HCT116 (cell line): ENCODE results near the gene STX1B. TPM values are rescaled to one million over a fixed set of nuclear protein-coding genes. Genes with fewer than 3 reads are reported as not detected.

ENCODE experiments used
- ATAC-seq: fragments of 200-7000 bp; cut with Tn5 transposase; 2 replicates; pipeline ENCODE4 v1.9.1; 2020; ENCODE audit warnings: mild to moderate bottlenecking, moderate library complexity
- BruUV-seq: library from RNA; stranded (reverse); fragments of 400-500 nt; replicated peaks from 2 replicates; lab custom pipeline; 2021; lab: Mats Ljungman, UMichigan
- CTCF ChIA-PET: fragments of 300-600 bp; sonication (Branson Sonifier 250); formaldehyde crosslinking; loops from one replicate; lab custom pipeline; 2021; ENCODE audit warnings: antibody characterized with exemption; lab: Charles Lee
- POLR2A ChIA-PET: fragments of 300-600, 350-600 bp; sonication (Branson Sonifier 250); formaldehyde crosslinking; loops from one replicate; lab custom pipeline; 2021; ENCODE audit warnings: antibody characterized with exemption; lab: Charles Lee
- RAD21 ChIA-PET, 2 experiments: fragments of 300-600 bp; sonication (Branson Sonifier 250); formaldehyde crosslinking; loops; one replicate each; lab custom pipeline; 2023; ENCODE audit warnings: low total read pairs in 2 of 2; ENCODE audit not compliant: uncharacterized antibody in 2 of 2, unreplicated experiment in 2 of 2, low non-redundant PET in 1 of 2; lab: Charles Lee
- DNase-seq: peaks from one replicate; pipeline ENCODE4 v3.0.0-alpha.2; 2010; ENCODE audit warnings: low read depth, low spot score
- H2AFZ ChIP-seq: fragments of 200-600 bp; shearing (Covaris generic), sonication (generic); 2 replicates; pipeline ENCODE4 v1.6.1; 2017; ENCODE audit warnings: low read depth, mixed run types, mixed read lengths, antibody characterized with exemption, low read length; ENCODE audit not compliant: poor library complexity, severe bottlenecking
- H3K27ac ChIP-seq: 2 replicates; pipeline ENCODE4 v1.5.1; 2012; ENCODE audit warnings: low read depth, low read length
- H3K27me3 ChIP-seq: fragments of 200-600 bp; sonication (generic); 2 replicates; pipeline ENCODE4 v1.6.1; 2016; ENCODE audit warnings: mixed run types, low read length, mixed read lengths; ENCODE audit not compliant: insufficient read depth
- H3K36me3 ChIP-seq, 2 experiments: fragments of 200-500 bp in 1 of 2; fragments of 200-600 bp in 1 of 2; sonication (Bioruptor generic) in 1 of 2; sonication (generic) in 1 of 2; 2 replicates each; pipeline versions ENCODE4 v1.5.1 to v1.6.1; 2014 to 2016; ENCODE audit warnings: low read length in 2 of 2, inconsistent platforms in 1 of 2, mixed read lengths in 1 of 2, mixed run types in 1 of 2; ENCODE audit not compliant: insufficient read depth in 2 of 2, control insufficient read depth in 1 of 2
- H3K4me1 ChIP-seq, 2 experiments: fragments of 200-600 bp in 1 of 2; sonication (generic) in 1 of 2; 2 replicates each; pipeline versions ENCODE4 v1.5.1 to v1.6.1; 2012 to 2017; ENCODE audit warnings: low read length in 2 of 2, inconsistent platforms in 1 of 2, mild to moderate bottlenecking in 1 of 2, mixed read lengths in 1 of 2, mixed run types in 1 of 2, moderate library complexity in 1 of 2; ENCODE audit not compliant: insufficient read depth in 2 of 2, control insufficient read depth in 1 of 2
- H3K4me2 ChIP-seq: fragments of 200-600 bp; sonication (generic); 2 replicates; pipeline ENCODE4 v1.6.1; 2017; ENCODE audit warnings: mixed run types, low read length, mixed read lengths
- H3K4me3 ChIP-seq, 2 experiments: fragments of 200-600 bp in 1 of 2; sonication (generic) in 1 of 2; replicated peaks in 1 of 2; 2 replicates each; pipeline ENCODE4 v1.5.1; 2011 to 2016; ENCODE audit warnings: low read length in 2 of 2, control low read depth in 1 of 2, low read depth in 1 of 2, mild to moderate bottlenecking in 1 of 2, mixed read lengths in 1 of 2, mixed run types in 1 of 2
- H3K79me2 ChIP-seq: fragments of 200-600 bp; sonication (generic); 2 replicates; pipeline ENCODE4 v1.6.1; 2017; ENCODE audit warnings: mild to moderate bottlenecking, mixed run types, low read length, moderate library complexity, mixed read lengths; ENCODE audit not compliant: insufficient read depth
- H3K9ac ChIP-seq: fragments of 200-600 bp; sonication (generic); 2 replicates; pipeline ENCODE4 v1.6.1; 2016; ENCODE audit warnings: low read length, mixed read lengths
- H3K9me2 ChIP-seq: fragments of 200-600 bp; sonication (generic), shearing (Covaris generic); 2 replicates; pipeline ENCODE4 v1.6.1; 2017; ENCODE audit warnings: mixed run types, mild to moderate bottlenecking, moderate library complexity; ENCODE audit not compliant: insufficient read depth
- H3K9me3 ChIP-seq, 2 experiments: fragments of 200-500 bp in 1 of 2; fragments of 200-600 bp in 1 of 2; sonication (Bioruptor generic) in 1 of 2; sonication (generic) in 1 of 2; 2 replicates each; pipeline ENCODE4 v1.6.1; 2014 to 2017; ENCODE audit warnings: low read length in 2 of 2, mixed read lengths in 2 of 2, inconsistent platforms in 1 of 2, low read depth in 1 of 2, mild to moderate bottlenecking in 1 of 2, mixed run types in 1 of 2, moderate library complexity in 1 of 2; ENCODE audit not compliant: control insufficient read depth in 1 of 2, insufficient read depth in 1 of 2
- H4K20me1 ChIP-seq: fragments of 200-600 bp; sonication (generic), shearing (Covaris generic); 2 replicates; pipeline ENCODE4 v1.6.1; 2017; ENCODE audit warnings: mixed run types, mild to moderate bottlenecking, moderate library complexity; ENCODE audit not compliant: insufficient read depth
- CBX3 ChIP-seq: IDR thresholded peaks from 2 replicates; pipeline ENCODE4 v1.6.1; 2012; ENCODE audit warnings: low read depth
- CEBPB ChIP-seq: IDR thresholded peaks from 2 replicates; pipeline ENCODE4 v1.6.1; 2012; ENCODE audit warnings: low read depth
- EGR1 ChIP-seq: IDR thresholded peaks from 2 replicates; pipeline ENCODE4 v1.6.1; 2012; ENCODE audit warnings: low read depth
- EZH2 ChIP-seq: fragments of 200-600 bp; sonication (generic); IDR thresholded peaks from 2 replicates; pipeline ENCODE4 v1.6.1; 2017; ENCODE audit warnings: antibody characterized with exemption, mixed run types
- EZH2phosphoT487 ChIP-seq: fragments of 200-600 bp; IDR thresholded peaks from 2 replicates; pipeline ENCODE4 v1.6.1; 2018; ENCODE audit warnings: antibody characterized with exemption, borderline replicate concordance
- JUND ChIP-seq: IDR thresholded peaks from 2 replicates; pipeline ENCODE4 v1.6.1; 2012
- POLR2A ChIP-seq: IDR thresholded peaks from 2 replicates; pipeline ENCODE4 v1.7.0; 2011; ENCODE audit warnings: borderline replicate concordance; ENCODE audit not compliant: insufficient read depth, insufficient read length; ENCODE audit errors: extremely low read depth
- POLR2AphosphoS5 ChIP-seq: IDR thresholded peaks from 2 replicates; pipeline ENCODE4 v1.6.1; 2011; ENCODE audit warnings: mild to moderate bottlenecking, low read depth, low read length, moderate library complexity
- RAD21 ChIP-seq: IDR thresholded peaks from 2 replicates; pipeline ENCODE4 v1.6.1; 2012; ENCODE audit warnings: low read depth, mild to moderate bottlenecking
- SIN3A ChIP-seq: IDR thresholded peaks from 2 replicates; pipeline ENCODE4 v1.6.1; 2012; ENCODE audit warnings: low read depth
- SP1 ChIP-seq: IDR thresholded peaks from 2 replicates; pipeline ENCODE4 v1.6.1; 2012; ENCODE audit warnings: low read depth
- SRF ChIP-seq: IDR thresholded peaks from 2 replicates; pipeline ENCODE4 v1.6.1; 2012; ENCODE audit warnings: low read depth
- TCF7L2 ChIP-seq: IDR thresholded peaks from 2 replicates; pipeline ENCODE4 v1.7.0; 2011; ENCODE audit warnings: borderline replicate concordance, inconsistent platforms; ENCODE audit not compliant: insufficient read depth, insufficient read length; ENCODE audit errors: extremely low read depth
- ZFX ChIP-seq: fragments of 450-650 bp; IDR thresholded peaks from 2 replicates; pipeline ENCODE4 v1.6.1; 2017
- ZNF274 ChIP-seq: fragments of 200-500 bp; sonication (Bioruptor generic); IDR thresholded peaks from 2 replicates; pipeline ENCODE4 v1.6.1; 2014; ENCODE audit warnings: mild to moderate bottlenecking, low read depth, low read length, inconsistent platforms
- intact Hi-C: fragments of 100-400 bp; cut with micrococcal nuclease; formaldehyde crosslinking; loops from 2 replicates; pipeline ENCODE4 v1.10.0; 2022
- total RNA-seq: library from RNA; stranded (reverse); gene quantifications from one replicate; pipeline ENCODE4 v1.2.1, GENCODE V29; 2021; ENCODE audit not compliant: unreplicated experiment
- TF ChIP-seq, protein P1 (sequence below): IDR thresholded peaks from 2 replicates; pipeline ENCODE4 v1.6.1; 2011; ENCODE audit warnings: mild to moderate bottlenecking, low read length, moderate library complexity; ENCODE audit not compliant: insufficient replicate concordance; ENCODE audit errors: extremely low read depth
- TF ChIP-seq, protein P2 (sequence below): IDR thresholded peaks from 2 replicates; pipeline ENCODE4 v1.6.1; 2012
- TF ChIP-seq, protein P3 (sequence below), 3 experiments: fragments of 200-600 bp in 1 of 3; sonication (generic) in 1 of 3; IDR thresholded peaks in 2 of 3; conservative IDR thresholded peaks in 1 of 3; 2 replicates each; pipeline ENCODE4 v1.5.1; 2012 to 2017; ENCODE audit warnings: low read depth in 2 of 3, low read length in 2 of 3, antibody characterized with exemption in 1 of 3, borderline replicate concordance in 1 of 3, control low read depth in 1 of 3, mild to moderate bottlenecking in 1 of 3, mixed read lengths in 1 of 3, mixed run types in 1 of 3, moderate library complexity in 1 of 3; ENCODE audit not compliant: insufficient read depth in 1 of 3

STX1B gene
- total RNA-seq, 1 experiment from 2014 or later, result 1.6 TPM

DNA sequence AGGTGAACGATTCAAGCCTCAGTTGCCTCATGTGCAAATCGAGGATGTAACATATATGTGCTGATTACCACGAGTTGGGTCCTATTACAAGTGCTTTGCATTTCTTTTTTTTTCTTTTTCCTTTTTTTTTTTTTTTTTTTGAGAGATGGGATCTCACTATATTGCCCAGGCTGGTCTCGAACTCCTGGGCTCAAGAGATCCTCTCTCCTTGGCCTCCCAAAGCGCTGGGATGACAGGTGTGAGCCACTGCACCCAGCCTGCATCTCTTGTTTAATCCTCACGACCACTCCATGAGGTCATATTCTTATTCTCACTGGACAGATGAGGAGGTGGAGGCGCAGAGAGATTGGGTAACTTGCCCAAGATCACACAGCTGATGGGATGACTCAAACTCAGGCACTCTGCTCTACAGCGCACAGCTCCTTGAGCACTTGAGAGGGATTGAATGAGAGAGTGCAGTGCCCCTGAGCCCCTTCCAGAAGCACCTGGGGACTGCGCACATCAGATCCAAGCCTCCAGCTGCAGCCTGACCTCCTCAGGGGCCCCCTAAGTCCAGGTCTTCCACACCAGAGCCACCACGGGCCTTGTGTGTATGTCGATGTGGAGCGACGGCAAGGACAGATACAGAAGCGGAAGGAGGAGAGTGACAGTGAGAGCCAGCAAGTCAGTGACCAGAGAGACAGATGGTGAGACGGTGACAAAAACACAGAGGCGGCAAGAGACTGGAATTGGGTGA lies 4.9 kb downstream of the STX1B start:
- ChIA-PET CTCF (no interaction called here), RAD21 (no interaction called here), POLR2A (no interaction called here)
- H2AFZ ChIP-seq, result no peak overlapping the region
- H3K4me3 ChIP-seq, result no peak overlapping the region
- no peaks in the 10 kb centered on the region for H3K36me3 ChIP-seq
- TF ChIP-seq SIN3A, result no peak
- no peaks in the 10 kb centered on the region for H4K20me1 ChIP-seq
- H3K9ac ChIP-seq, result no peak overlapping the region
- H3K4me2 ChIP-seq, result no peak overlapping the region
- BruUV-seq, result no TSS peak
- no peaks in the 10 kb centered on the region for H3K9me3 ChIP-seq
- no peak overlapping the region for H3K27ac ChIP-seq
- intact Hi-C loops, result no loop called here
- DNase-seq (no peak), ATAC-seq (no peak)
- H3K9me2 ChIP-seq, result no peaks in the 10 kb centered on the region
- peaks cover 0 to 8% of the 10 kb centered on the region in 2 experiments; a peak in 2 of 4 replicates for H3K4me1 ChIP-seq
- H3K79me2 ChIP-seq, result no peaks in the 10 kb centered on the region
- H3K27me3 ChIP-seq, result no peaks in the 10 kb centered on the region

DNA sequence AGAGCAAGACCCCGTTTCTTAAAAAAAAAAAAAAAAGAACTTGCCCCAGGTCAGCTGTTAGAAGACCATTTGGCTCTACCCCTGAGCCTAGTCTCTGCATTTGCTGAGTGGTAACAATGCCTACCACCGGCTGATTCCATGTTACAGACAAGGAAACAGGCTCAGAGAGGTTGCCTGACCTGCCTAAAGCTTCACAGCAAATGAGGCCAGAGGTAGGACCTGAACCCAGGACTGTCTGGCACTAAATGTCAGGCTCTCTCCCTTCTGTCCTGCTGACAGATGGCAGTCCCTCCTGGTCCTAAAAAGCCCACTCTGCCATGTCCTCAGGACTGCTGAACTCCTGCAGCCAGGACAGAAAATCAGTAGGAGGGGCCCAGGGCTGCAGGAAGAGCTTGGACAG lies 5.8 kb downstream of the STX1B start:
- Histone ChIP-seq H3K4me1 (peaks cover 0 to 10% of the 10 kb centered on the region in 2 experiments; a peak in 2 of 4 replicates), H3K4me3 (no peak overlapping the region)
- CTCF ChIA-PET, result no interaction called here
- TF ChIP-seq EZH2phosphoT487 (no peak), POLR2A (no peak), RAD21 (no peak), SP1 (no peak), SRF (no peak), TCF7L2 (no peak), ZNF274 (no peak), EGR1 (no peak), JUND (no peak), SIN3A (no peak), CBX3 (no peak), ZFX (no peak), POLR2AphosphoS5 (no peak), CEBPB (no peak), EZH2 (no peak)
- TF ChIP-seq, protein P1, sequence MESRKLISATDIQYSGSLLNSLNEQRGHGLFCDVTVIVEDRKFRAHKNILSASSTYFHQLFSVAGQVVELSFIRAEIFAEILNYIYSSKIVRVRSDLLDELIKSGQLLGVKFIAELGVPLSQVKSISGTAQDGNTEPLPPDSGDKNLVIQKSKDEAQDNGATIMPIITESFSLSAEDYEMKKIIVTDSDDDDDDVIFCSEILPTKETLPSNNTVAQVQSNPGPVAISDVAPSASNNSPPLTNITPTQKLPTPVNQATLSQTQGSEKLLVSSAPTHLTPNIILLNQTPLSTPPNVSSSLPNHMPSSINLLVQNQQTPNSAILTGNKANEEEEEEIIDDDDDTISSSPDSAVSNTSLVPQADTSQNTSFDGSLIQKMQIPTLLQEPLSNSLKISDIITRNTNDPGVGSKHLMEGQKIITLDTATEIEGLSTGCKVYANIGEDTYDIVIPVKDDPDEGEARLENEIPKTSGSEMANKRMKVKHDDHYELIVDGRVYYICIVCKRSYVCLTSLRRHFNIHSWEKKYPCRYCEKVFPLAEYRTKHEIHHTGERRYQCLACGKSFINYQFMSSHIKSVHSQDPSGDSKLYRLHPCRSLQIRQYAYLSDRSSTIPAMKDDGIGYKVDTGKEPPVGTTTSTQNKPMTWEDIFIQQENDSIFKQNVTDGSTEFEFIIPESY, result no peak
- TF ChIP-seq, protein P2, sequence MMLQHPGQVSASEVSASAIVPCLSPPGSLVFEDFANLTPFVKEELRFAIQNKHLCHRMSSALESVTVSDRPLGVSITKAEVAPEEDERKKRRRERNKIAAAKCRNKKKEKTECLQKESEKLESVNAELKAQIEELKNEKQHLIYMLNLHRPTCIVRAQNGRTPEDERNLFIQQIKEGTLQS, result no peak
- TF ChIP-seq, protein P3, sequence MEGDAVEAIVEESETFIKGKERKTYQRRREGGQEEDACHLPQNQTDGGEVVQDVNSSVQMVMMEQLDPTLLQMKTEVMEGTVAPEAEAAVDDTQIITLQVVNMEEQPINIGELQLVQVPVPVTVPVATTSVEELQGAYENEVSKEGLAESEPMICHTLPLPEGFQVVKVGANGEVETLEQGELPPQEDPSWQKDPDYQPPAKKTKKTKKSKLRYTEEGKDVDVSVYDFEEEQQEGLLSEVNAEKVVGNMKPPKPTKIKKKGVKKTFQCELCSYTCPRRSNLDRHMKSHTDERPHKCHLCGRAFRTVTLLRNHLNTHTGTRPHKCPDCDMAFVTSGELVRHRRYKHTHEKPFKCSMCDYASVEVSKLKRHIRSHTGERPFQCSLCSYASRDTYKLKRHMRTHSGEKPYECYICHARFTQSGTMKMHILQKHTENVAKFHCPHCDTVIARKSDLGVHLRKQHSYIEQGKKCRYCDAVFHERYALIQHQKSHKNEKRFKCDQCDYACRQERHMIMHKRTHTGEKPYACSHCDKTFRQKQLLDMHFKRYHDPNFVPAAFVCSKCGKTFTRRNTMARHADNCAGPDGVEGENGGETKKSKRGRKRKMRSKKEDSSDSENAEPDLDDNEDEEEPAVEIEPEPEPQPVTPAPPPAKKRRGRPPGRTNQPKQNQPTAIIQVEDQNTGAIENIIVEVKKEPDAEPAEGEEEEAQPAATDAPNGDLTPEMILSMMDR (IDR thresholded peaks at IDR 0.05 in 2 of 3, conservative IDR thresholded peaks at IDR 0.05 in 1 of 3; ENCODE audit: borderline replicate concordance in 1 of 3, insufficient read depth in 1 of 3, low read depth in 2 of 3, low read length in 2 of 3), result no peak

More for the DNA sequence above, 5.8 kb downstream of the STX1B start:
- no peaks in the 10 kb centered on the region for H3K36me3 ChIP-seq
- POLR2A ChIA-PET, result no interaction called here
- no peak overlapping the region for H3K4me2 ChIP-seq
- no peak for DNase-seq
- no peak overlapping the region for H3K9ac ChIP-seq
- no TSS peak for BruUV-seq
- no peak overlapping the region for H2AFZ ChIP-seq
- intact Hi-C loops, result no loop called here
- RAD21 ChIA-PET, result no interaction called here
- ATAC-seq, result no peak
- no peaks in the 10 kb centered on the region for H3K9me3 ChIP-seq
- no peaks in the 10 kb centered on the region for H3K79me2 ChIP-seq
- H4K20me1 ChIP-seq, result no peaks in the 10 kb centered on the region
- H3K27ac ChIP-seq, result no peak overlapping the region
- H3K9me2 ChIP-seq, result no peaks in the 10 kb centered on the region
- H3K27me3 ChIP-seq, result no peaks in the 10 kb centered on the region
